H9 (cell line): ENCODE data around the gene SCAF1. TPM values are rescaled to one million over a fixed set of nuclear protein-coding genes. Genes with fewer than 3 reads are reported as not detected.

Experiments
- DNase-seq: peaks from one replicate; pipeline ENCODE4 v3.0.0-alpha.2; 2017
- H2AFZ ChIP-seq: one replicate; pipeline ENCODE4 v1.6.1; 2013; ENCODE audit warnings: mild to moderate bottlenecking, low read length, control low read depth, moderate library complexity
- H2AK5ac ChIP-seq: 2 replicates; pipeline ENCODE4 v1.6.1; 2013; ENCODE audit warnings: low read length, control low read depth, mixed read lengths; ENCODE audit not compliant: insufficient read length
- H2BK120ac ChIP-seq: one replicate; pipeline ENCODE4 v1.6.1; 2013; ENCODE audit warnings: low read depth, mild to moderate bottlenecking, low read length, control low read depth, inconsistent platforms; ENCODE audit not compliant: poor library complexity, severe bottlenecking
- H2BK12ac ChIP-seq: 2 replicates; pipeline ENCODE4 v1.6.1; 2013; ENCODE audit warnings: low read length, control low read depth, mixed read lengths, low read depth; ENCODE audit not compliant: insufficient read length
- H2BK15ac ChIP-seq: 2 replicates; pipeline ENCODE4 v1.6.1; 2013; ENCODE audit warnings: low read depth, low read length, control low read depth
- H2BK20ac ChIP-seq: one replicate; pipeline ENCODE4 v1.6.1; 2013; ENCODE audit warnings: low read depth, mild to moderate bottlenecking, low read length, control low read depth, inconsistent platforms; ENCODE audit not compliant: poor library complexity, severe bottlenecking
- H2BK5ac ChIP-seq: 2 replicates; pipeline ENCODE4 v1.6.1; 2013; ENCODE audit warnings: low read length, control low read depth, mixed read lengths; ENCODE audit not compliant: insufficient read length
- H3K14ac ChIP-seq: 2 replicates; pipeline ENCODE4 v1.6.1; 2013; ENCODE audit warnings: low read length, control low read depth; ENCODE audit not compliant: insufficient read depth
- H3K18ac ChIP-seq: 2 replicates; pipeline ENCODE4 v1.6.1; 2013; ENCODE audit warnings: low read depth, mild to moderate bottlenecking, mixed read lengths, low read length, control low read depth; ENCODE audit not compliant: insufficient read length
- H3K23ac ChIP-seq: 2 replicates; pipeline ENCODE4 v1.6.1; 2013; ENCODE audit warnings: low read length, control low read depth, mixed read lengths, low read depth; ENCODE audit not compliant: insufficient read length
- H3K23me2 ChIP-seq: 2 replicates; pipeline ENCODE4 v1.6.1; 2013; ENCODE audit warnings: low read depth, mild to moderate bottlenecking, mixed read lengths, low read length, control low read depth; ENCODE audit not compliant: insufficient read length, poor library complexity, severe bottlenecking
- H3K27ac ChIP-seq: 2 replicates; pipeline ENCODE4 v1.5.1; 2013; ENCODE audit warnings: low read length, control low read depth, mixed read lengths, low read depth; ENCODE audit not compliant: insufficient read length
- H3K27me3 ChIP-seq: 2 replicates; pipeline ENCODE4 v1.6.1; 2013; ENCODE audit warnings: low read length, control low read depth, inconsistent platforms; ENCODE audit not compliant: insufficient read depth
- H3K4ac ChIP-seq: 2 replicates; pipeline ENCODE4 v1.6.1; 2013; ENCODE audit warnings: low read depth, mild to moderate bottlenecking, control low read depth, inconsistent platforms, low read length, moderate library complexity
- H3K4me1 ChIP-seq: 2 replicates; pipeline ENCODE4 v1.6.1; 2013; ENCODE audit warnings: low read length, control low read depth, inconsistent platforms; ENCODE audit not compliant: insufficient read depth
- H3K4me2 ChIP-seq: 2 replicates; pipeline ENCODE4 v1.6.1; 2013; ENCODE audit warnings: low read length, control low read depth, mixed read lengths; ENCODE audit not compliant: insufficient read length, insufficient read depth
- H3K56ac ChIP-seq: 2 replicates; pipeline ENCODE4 v1.6.1; 2013; ENCODE audit warnings: low read depth, mild to moderate bottlenecking, mixed read lengths, low read length, control low read depth; ENCODE audit not compliant: insufficient read length
- H3K79me1 ChIP-seq: 2 replicates; pipeline ENCODE4 v1.6.1; 2013; ENCODE audit warnings: low read depth, mild to moderate bottlenecking, moderate library complexity, low read length, control low read depth, inconsistent platforms; ENCODE audit not compliant: insufficient read depth, poor library complexity, severe bottlenecking
- H3K79me2 ChIP-seq: 2 replicates; pipeline ENCODE4 v1.6.1; 2013; ENCODE audit warnings: low read length, control low read depth, inconsistent platforms; ENCODE audit not compliant: insufficient read depth
- H3K9ac ChIP-seq: 2 replicates; pipeline ENCODE4 v1.6.1; 2013; ENCODE audit warnings: low read length, control low read depth, mixed read lengths; ENCODE audit not compliant: insufficient read length; ENCODE audit errors: extremely low read depth
- H3K9me3 ChIP-seq: one replicate; pipeline ENCODE4 v1.6.1; 2013; ENCODE audit warnings: low read depth, low read length, inconsistent platforms; ENCODE audit not compliant: control insufficient read depth
- H3T11ph ChIP-seq: one replicate; pipeline ENCODE4 v1.6.1; 2013; ENCODE audit warnings: mild to moderate bottlenecking, low read length, control low read depth, inconsistent platforms
- H4K20me1 ChIP-seq: one replicate; pipeline ENCODE4 v1.6.1; 2013; ENCODE audit not compliant: control insufficient read depth, insufficient read length, insufficient read depth
- H4K5ac ChIP-seq: 2 replicates; pipeline ENCODE4 v1.6.1; 2013; ENCODE audit warnings: low read depth, mild to moderate bottlenecking, mixed read lengths, low read length, control low read depth; ENCODE audit not compliant: insufficient read length
- H4K8ac ChIP-seq: replicated peaks from 2 replicates; pipeline ENCODE4 v1.6.1; 2013; ENCODE audit warnings: low read length, control low read depth, mixed read lengths, low read depth; ENCODE audit not compliant: insufficient read length
- H4K91ac ChIP-seq: 2 replicates; pipeline ENCODE4 v1.6.1; 2013; ENCODE audit warnings: low read depth, mild to moderate bottlenecking, moderate library complexity, mixed read lengths, low read length, control low read depth; ENCODE audit not compliant: insufficient read length
- H3K27ac Mint-ChIP-seq, 3 experiments: 2 replicates in 2 of 3; 3 replicates in 1 of 3; pipeline ENCODE4 v1.8.0; 2020 to 2021; ENCODE audit warnings: mixed read lengths in 3 of 3, mild to moderate bottlenecking in 1 of 3, moderate library complexity in 1 of 3
- H3K27me3 Mint-ChIP-seq: 2 replicates; pipeline ENCODE4 v1.8.0; 2021; ENCODE audit warnings: low read depth, mild to moderate bottlenecking, moderate library complexity, mixed read lengths
- H3K36me3 Mint-ChIP-seq, 3 experiments: 2 replicates in 2 of 3; 3 replicates in 1 of 3; pipeline ENCODE4 v1.8.0; 2020 to 2021; ENCODE audit warnings: low read depth in 3 of 3, mixed read lengths in 3 of 3; ENCODE audit not compliant: insufficient read depth in 1 of 3
- H3K4me1 Mint-ChIP-seq, 2 experiments: 2 replicates each; pipeline ENCODE4 v1.8.0; 2020; ENCODE audit warnings: mixed read lengths in 2 of 2
- H3K4me3 Mint-ChIP-seq, 2 experiments: 2 replicates in 1 of 2; 3 replicates in 1 of 2; pipeline ENCODE4 v1.8.0; 2020 to 2021; ENCODE audit warnings: mild to moderate bottlenecking in 2 of 2, mixed read lengths in 2 of 2, moderate library complexity in 1 of 2
- H3K9me3 Mint-ChIP-seq, 2 experiments: 2 replicates in 1 of 2; 3 replicates in 1 of 2; pipeline ENCODE4 v1.8.0; 2020; ENCODE audit warnings: mild to moderate bottlenecking in 2 of 2, mixed read lengths in 2 of 2, moderate library complexity in 1 of 2
- CTCF ChIP-seq: fragments of 200-600 bp; sonication (generic); conservative IDR thresholded peaks from 3 replicates; pipeline ENCODE4 v1.8.0; 2021; ENCODE audit warnings: antibody characterized with exemption, mild to moderate bottlenecking
- WGBS: extraction: QIAGEN DNeasy Blood & Tissue Kit; methylation state at CpG from one replicate; pipeline ENCODE4 v1.1.7; 2013; ENCODE audit warnings: missing lambda C conversion rate, low lambda C conversion rate, mixed read lengths; ENCODE audit not compliant: insufficient read length; ENCODE audit errors: extremely low coverage; 5-methylcytosine and 5-hydroxymethylcytosine counted together
- total RNA-seq: library from RNA; stranded (reverse); gene quantifications from 2 replicates; pipeline ENCODE4 v1.2.1, GENCODE V29; 2021

SCAF1 gene
- total RNA-seq, 1 experiment from 2014 or later, result 85.3 TPM

GRCh38 chr19:49615861-49616260, 26.1 kb upstream of the SCAF1 start:
- no peak overlapping the region for H3K27ac ChIP-seq
- no CpG with 5 or more reads among the region's 23 CpGs for WGBS

More at GRCh38 chr19:49615861-49616260, 26.1 kb upstream of the SCAF1 start:
- H2BK20ac ChIP-seq, result no peak overlapping the region
- no peak for TF ChIP-seq CTCF
- H3K23ac ChIP-seq, result no peak overlapping the region
- no peak overlapping the region for H2BK12ac ChIP-seq
- H3K9me3 ChIP-seq, result no peaks in the 10 kb centered on the region
- no peak overlapping the region for H3T11ph ChIP-seq
- no peak overlapping the region for H3K4ac ChIP-seq
- no peak overlapping the region for H3K9ac ChIP-seq
- H3K4me2 ChIP-seq, result no peak overlapping the region
- no peak overlapping the region for H2BK5ac ChIP-seq
- no peak overlapping the region for H3K4me3 Mint-ChIP-seq
- H3K27ac Mint-ChIP-seq, result no peak overlapping the region
- no peaks in the 10 kb centered on the region for H3K4me1 ChIP-seq
- H3K4me1 Mint-ChIP-seq, result peaks cover 0 to 2% of the 10 kb centered on the region in 2 experiments; a peak in 1 of 4 replicates
- H2BK120ac ChIP-seq, result no peak overlapping the region
- H4K20me1 ChIP-seq, result no peaks in the 10 kb centered on the region
- H3K23me2 ChIP-seq, result peaks cover 2% of the 10 kb centered on the region
- H3K56ac ChIP-seq, result no peak overlapping the region
- no peaks in the 10 kb centered on the region for H3K27me3 ChIP-seq
- no peaks in the 10 kb centered on the region; the same call in 1 of the 2 replicates for H3K27me3 Mint-ChIP-seq
- no peaks in the 10 kb centered on the region; the same call in 1 of the 2 replicates for H3K79me2 ChIP-seq
- no peak overlapping the region for H2AFZ ChIP-seq
- no peak overlapping the region for H2BK15ac ChIP-seq
- H4K91ac ChIP-seq, result no peak overlapping the region
- peaks cover 3% of the 10 kb centered on the region for H3K79me1 ChIP-seq
- no peak overlapping the region for H4K5ac ChIP-seq
- no peak overlapping the region for H3K18ac ChIP-seq
- DNase-seq, result no peak
- H2AK5ac ChIP-seq, result no peak overlapping the region
- H3K36me3 Mint-ChIP-seq, result peaks cover 49 to 76% (median 69%) of the 10 kb centered on the region in 3 experiments
- H4K8ac ChIP-seq, result no peak overlapping the region
- H3K9me3 Mint-ChIP-seq, result no peaks in the 10 kb centered on the region
- H3K14ac ChIP-seq, result no peak overlapping the region
